HUES64 (cell line): Measurements from ENCODE around the gene LEKR1.
"Not testable (repeated sequence)": the region's sequence is repeated elsewhere in the genome, so short reads cannot be mapped to it uniquely, and the experiment has no call there.

Experiments
- H3K27ac ChIP-seq: 2 replicates; pipeline ENCODE4 v1.7.0; 2013; ENCODE audit warnings: low read depth, low read length, inconsistent platforms
- H3K27me3 ChIP-seq: 2 replicates; pipeline ENCODE4 v1.6.1; 2013; ENCODE audit warnings: mild to moderate bottlenecking, low read length; ENCODE audit not compliant: insufficient read depth
- H3K36me3 ChIP-seq: 2 replicates; pipeline ENCODE4 v1.6.1; 2013; ENCODE audit warnings: mild to moderate bottlenecking, low read length; ENCODE audit not compliant: insufficient read depth
- H3K4me1 ChIP-seq: 2 replicates; pipeline ENCODE4 v1.6.1; 2013; ENCODE audit warnings: mild to moderate bottlenecking, low read length, moderate library complexity; ENCODE audit not compliant: insufficient read depth
- H3K4me3 ChIP-seq: 2 replicates; pipeline ENCODE4 v1.5.1; 2013; ENCODE audit warnings: mild to moderate bottlenecking, low read length, moderate library complexity
- H3K9ac ChIP-seq: 2 replicates; pipeline ENCODE4 v1.6.1; 2013; ENCODE audit warnings: mild to moderate bottlenecking, low read depth, low read length
- H3K9me3 ChIP-seq: 2 replicates; pipeline ENCODE4 v1.6.1; 2013; ENCODE audit warnings: low read depth, low read length; ENCODE audit not compliant: insufficient read depth
- WGBS: fragments of 150-250, 120-280 bp; methylation state at CpG from one replicate; pipeline ENCODE4 v1.1.7; 2013; ENCODE audit warnings: missing lambda C conversion rate; 5-methylcytosine and 5-hydroxymethylcytosine counted together

The LEKR1 gene

GRCh38 chr3:156948402-156949210 is 122.5 kb downstream of the LEKR1 start:
- Histone ChIP-seq H3K4me1 (peaks cover 10% of the 10 kb centered on the region; the same call in 1 of the 2 replicates), H3K27ac (no peak overlapping the region), H3K4me3 (no peak overlapping the region), H3K27me3 (no peaks in the 10 kb centered on the region), H3K9me3 (no peaks in the 10 kb centered on the region), H3K36me3 (no peaks in the 10 kb centered on the region), H3K9ac (no peak overlapping the region)
- WGBS = 73% methylated on average over 2 of the region's 2 CpGs

- Histone ChIP-seq H3K9ac (no peak overlapping the region), H3K9me3 (no peaks in the 10 kb centered on the region), H3K4me1 (peaks cover 10% of the 10 kb centered on the region; the same call in 1 of the 2 replicates), H3K27ac (no peak overlapping the region), H3K36me3 (no peaks in the 10 kb centered on the region), H3K27me3 (no peaks in the 10 kb centered on the region), H3K4me3 (no peak overlapping the region)
- WGBS = 92% methylated on average over 2 of the region's 2 CpGs
Observed at GRCh38 chr3:156952011-156952410, 125.9 kb downstream of the LEKR1 start.

- Histone ChIP-seq H3K4me1 (no peaks in the 10 kb centered on the region), H3K4me3 (no peak overlapping the region), H3K27ac (no peak overlapping the region), H3K9me3 (no peaks in the 10 kb centered on the region), H3K9ac (no peak overlapping the region), H3K27me3 (no peaks in the 10 kb centered on the region), H3K36me3 (no peaks in the 10 kb centered on the region)
- WGBS = no CpG with 5 or more reads among the region's 1 CpG
Observed at GRCh38 chr3:156957715-156958114, 131.6 kb downstream of the LEKR1 start.

GRCh38 chr3:156963096-156963495 is 136.9 kb downstream of the LEKR1 start:
- Histone ChIP-seq H3K27me3 (no peaks in the 10 kb centered on the region), H3K36me3 (no peaks in the 10 kb centered on the region), H3K9me3 (peaks cover 15% of the 10 kb centered on the region), H3K4me1 (no peaks in the 10 kb centered on the region), H3K9ac (no peak overlapping the region), H3K27ac (no peak overlapping the region), H3K4me3 (no peak overlapping the region)
- WGBS = 76% methylated on average over 3 of the region's 3 CpGs

DNA sequence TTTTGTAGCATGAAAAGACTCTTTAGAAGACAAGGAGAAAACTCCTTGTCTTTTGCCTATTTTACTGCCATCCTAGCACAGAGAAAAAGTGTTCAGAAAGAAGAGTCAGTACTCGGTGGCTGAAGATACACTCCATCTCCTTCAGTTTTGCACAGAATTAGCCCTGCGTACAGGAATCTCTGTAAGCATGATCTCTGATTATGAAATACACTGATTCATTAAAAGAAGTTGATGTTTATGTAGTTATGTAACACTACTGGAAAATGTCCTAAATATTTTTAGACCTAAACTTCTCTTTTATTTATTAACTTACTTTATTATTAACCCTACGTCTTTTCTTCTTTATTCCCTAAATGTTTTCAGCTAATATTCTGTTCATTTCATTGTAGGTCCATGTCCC is 138.4 kb downstream of the LEKR1 start:
- H3K9ac ChIP-seq = no peak overlapping the region
- no peak overlapping the region for H3K4me3 ChIP-seq
- H3K27ac ChIP-seq = no peak overlapping the region
- WGBS = 95% methylated on average over 3 of the region's 3 CpGs
- peaks cover 15% of the 10 kb centered on the region for H3K9me3 ChIP-seq
- no peaks in the 10 kb centered on the region for H3K36me3 ChIP-seq
- H3K27me3 ChIP-seq = no peaks in the 10 kb centered on the region
- H3K4me1 ChIP-seq = no peaks in the 10 kb centered on the region

DNA sequence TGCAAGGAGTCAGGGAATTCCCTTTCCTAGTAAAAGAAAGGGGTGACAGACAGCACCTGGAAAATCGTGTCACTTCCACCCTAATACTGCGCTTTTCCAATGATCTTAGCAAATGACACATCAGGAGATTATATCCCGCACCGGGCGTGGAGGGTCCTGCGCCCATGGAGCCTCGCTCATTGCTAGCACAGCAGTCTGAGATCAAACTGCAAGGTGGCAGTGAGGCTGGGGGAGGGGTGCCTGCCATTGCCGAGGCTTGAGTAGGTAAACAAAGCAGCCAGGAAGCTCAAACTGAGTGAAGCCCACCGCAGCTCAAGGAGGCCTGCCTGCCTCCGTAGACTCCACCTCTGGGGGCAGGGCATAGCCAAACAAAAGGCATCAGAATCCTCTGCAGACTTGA is 140.2 kb downstream of the LEKR1 start:
- H3K36me3 ChIP-seq, H3K27me3 ChIP-seq, H3K4me1 ChIP-seq, H3K9ac ChIP-seq, H3K27ac ChIP-seq, H3K4me3 ChIP-seq: not testable (repeated sequence)
- H3K9me3 ChIP-seq = peaks cover 15% of the 10 kb centered on the region
- WGBS = 95% methylated on average over 10 of the region's 10 CpGs

- no peaks in the 10 kb centered on the region for H3K9me3 ChIP-seq
- no peak overlapping the region for H3K27ac ChIP-seq
- H3K36me3 ChIP-seq = no peaks in the 10 kb centered on the region
- H3K4me3 ChIP-seq = no peak overlapping the region
- no peaks in the 10 kb centered on the region for H3K27me3 ChIP-seq
- 100% methylated on average over 1 of the region's 2 CpGs for WGBS
- no peaks in the 10 kb centered on the region; the same call in 1 of the 2 replicates for H3K4me1 ChIP-seq
- no peak overlapping the region for H3K9ac ChIP-seq
Observed at GRCh38 chr3:156973954-156974353, 147.8 kb downstream of the LEKR1 start.

- H3K27me3 ChIP-seq = no peaks in the 10 kb centered on the region
- no peaks in the 10 kb centered on the region; the same call in 1 of the 2 replicates for H3K4me1 ChIP-seq
- H3K9me3 ChIP-seq = no peaks in the 10 kb centered on the region
- WGBS = 80% methylated on average over 1 of the region's 1 CpG
- no peak overlapping the region for H3K4me3 ChIP-seq
- no peaks in the 10 kb centered on the region for H3K36me3 ChIP-seq
- H3K9ac ChIP-seq = no peak overlapping the region
- H3K27ac ChIP-seq = no peak overlapping the region
Observed at GRCh38 chr3:156974931-156975330, 148.8 kb downstream of the LEKR1 start.

GRCh38 chr3:156975721-156976120 is 149.6 kb downstream of the LEKR1 start:
- Histone ChIP-seq H3K4me3 (no peak overlapping the region), H3K9ac (no peak overlapping the region), H3K27ac (no peak overlapping the region), H3K27me3 (no peaks in the 10 kb centered on the region), H3K4me1 (no peaks in the 10 kb centered on the region; the same call in 1 of the 2 replicates), H3K9me3 (no peaks in the 10 kb centered on the region), H3K36me3 (no peaks in the 10 kb centered on the region)
- no CpG with 5 or more reads among the region's 1 CpG for WGBS

GRCh38 chr3:156976933-156977332 is 150.8 kb downstream of the LEKR1 start:
- Histone ChIP-seq H3K27ac (no peak overlapping the region), H3K9ac (no peak overlapping the region), H3K4me3 (no peak overlapping the region), H3K36me3 (no peaks in the 10 kb centered on the region), H3K4me1 (no peaks in the 10 kb centered on the region; the same call in 1 of the 2 replicates), H3K9me3 (no peaks in the 10 kb centered on the region), H3K27me3 (no peaks in the 10 kb centered on the region)
- WGBS = 91% methylated on average over 4 of the region's 4 CpGs

- no peak overlapping the region for H3K9ac ChIP-seq
- no peaks in the 10 kb centered on the region for H3K27me3 ChIP-seq
- H3K9me3 ChIP-seq = no peaks in the 10 kb centered on the region
- H3K4me3 ChIP-seq = no peak overlapping the region
- H3K4me1 ChIP-seq = no peaks in the 10 kb centered on the region; the same call in 1 of the 2 replicates
- H3K27ac ChIP-seq = no peak overlapping the region
- WGBS = 91% methylated on average over 2 of the region's 2 CpGs
- no peaks in the 10 kb centered on the region for H3K36me3 ChIP-seq
Observed at GRCh38 chr3:156978481-156978961, 152.4 kb downstream of the LEKR1 start.
